ENCODE measurements around the gene MFAP2. TPM values are rescaled to one million over a fixed set of nuclear protein-coding genes. Genes with fewer than 3 reads are reported as not detected.
A peak's percentile ranks its signal among the peaks of the same experiment; 100 is the strongest.

MFAP2 gene
- total and polyA plus RNA-seq, 2 of the 8 experiments (the other 6 are each of a cell fraction or from before 2014, with no cell fraction given), result 172 to 326 TPM

DNA sequence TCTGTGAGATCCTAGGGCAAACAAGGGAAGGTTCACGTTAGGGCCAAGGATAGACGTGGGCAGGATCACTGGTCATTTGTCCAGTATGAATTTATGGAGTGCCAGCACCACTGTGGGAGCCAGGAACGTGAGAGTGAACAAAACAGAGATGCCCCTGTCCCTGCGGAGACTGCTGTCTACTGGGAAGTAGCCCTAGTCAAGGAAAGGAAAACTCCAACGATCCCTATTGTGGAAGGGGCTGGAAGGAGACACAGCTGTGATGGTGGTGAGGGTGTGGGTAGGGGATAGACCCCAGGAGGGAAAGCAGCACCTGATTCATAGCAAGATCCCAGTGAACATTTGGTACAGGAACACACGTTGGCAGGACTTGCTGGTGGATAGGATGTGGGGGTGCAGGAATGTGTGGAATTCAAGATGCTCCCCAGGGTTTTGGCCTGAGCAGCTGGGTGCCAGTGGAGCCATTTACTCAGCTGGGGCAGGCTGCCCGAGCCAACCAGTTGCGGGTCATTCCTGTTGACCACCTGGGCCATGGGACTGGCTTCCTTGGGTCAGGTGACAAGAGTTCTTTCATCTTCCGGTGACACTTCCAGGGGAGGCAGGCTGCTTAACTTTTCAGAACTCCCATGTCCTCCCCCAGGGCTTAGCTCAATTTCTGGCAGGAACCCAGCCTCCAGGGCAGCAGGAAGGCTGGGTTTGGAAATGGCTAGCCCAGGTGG is 32.5 kb upstream of the MFAP2 start:
- Histone ChIP-seq H2AFZ (ENCODE audit: low read length) (no peak overlapping the region), H3K27me3 (replicated peaks in 1 of 4; ENCODE audit: control insufficient read depth in 3 of 4, extremely low read depth in 1 of 4, insufficient read depth in 3 of 4, low read length in 3 of 4) (no peaks in the 10 kb centered on the region), H3K4me1 (replicated peaks in 1 of 4; ENCODE audit: control insufficient read depth in 3 of 4, insufficient read depth in 4 of 4, low read length in 3 of 4) (peaks cover 24 to 43% (median 31%) of the 10 kb centered on the region in 4 experiments), H3K23ac (ENCODE audit: insufficient read length) (no peak overlapping the region), H4K91ac (replicated peaks; ENCODE audit: insufficient read length, low read length) (peak overlapping the region; percentile 88), H2BK12ac (ENCODE audit: low read depth, low read length) (peak overlapping the region; percentile 96; the same call in 1 of the 2 replicates), H3K14ac (ENCODE audit: insufficient read length) (no peak overlapping the region), H2AK5ac (ENCODE audit: low read depth, low read length) (0 out of 2 replicates have a peak overlapping the region, but pooled peaks have one; percentile 67), H3K23me2 (ENCODE audit: low read depth, low read length) (peaks cover 5% of the 10 kb centered on the region; the same call in 1 of the 2 replicates), H4K20me1 (replicated peaks in 1 of 2; ENCODE audit: control insufficient read depth in 1 of 2, insufficient read depth in 2 of 2, low read length in 2 of 2) (peaks cover 0 to 5% of the 10 kb centered on the region in 2 experiments), H2BK5ac (ENCODE audit: low read depth, low read length) (peak overlapping the region; percentile 41; the same call in 1 of the 2 replicates), H3K79me1 (ENCODE audit: low read depth, low read length) (no peaks in the 10 kb centered on the region; the same call in 1 of the 2 replicates), H3K56ac (replicated peaks; ENCODE audit: insufficient read length, low read depth, low read length) (no peak overlapping the region), H4K8ac (ENCODE audit: extremely low read depth, insufficient read depth, low read length) (peak overlapping the region; percentile 89), H3K4me2 (ENCODE audit: insufficient read depth in 1 of 2, low read depth in 2 of 2, low read length in 2 of 2) (peak overlapping the region; percentile 55 to 69), H3K79me2 (ENCODE audit: control insufficient read depth in 1 of 2, insufficient read depth in 2 of 2, low read length in 2 of 2) (peaks cover 0 to 4% of the 10 kb centered on the region in 2 experiments; a peak in 1 of 4 replicates), H3K4me3 (ENCODE audit: extremely low read depth in 1 of 4, insufficient read depth in 2 of 4, low read depth in 3 of 4, low read length in 4 of 4) (peak overlapping the region in 2 of 4 experiments; percentile 17 to 94; a peak in 2 of 8 replicates), H3K9ac (replicated peaks in 1 of 4; ENCODE audit: extremely low read depth in 1 of 4, low read depth in 3 of 4, low read length in 3 of 4) (no peak overlapping the region; a peak in 1 of 7 replicates), H4K5ac (ENCODE audit: insufficient read length, low read depth, low read length) (peak overlapping the region; percentile 21), H3K36me3 (ENCODE audit: control insufficient read depth in 2 of 4, insufficient read depth in 4 of 4, low read length in 3 of 4) (no peaks in the 10 kb centered on the region), H3K18ac (ENCODE audit: extremely low read depth, low read length) (peak overlapping the region; percentile 56), H3K9me3 (ENCODE audit: insufficient read depth in 2 of 2, low read depth in 1 of 2, low read length in 1 of 2) (no peaks in the 10 kb centered on the region), H3K4ac (replicated peaks; ENCODE audit: insufficient read length, low read depth, low read length) (peak overlapping the region; percentile 61), H2BK120ac (replicated peaks; ENCODE audit: low read depth, low read length) (peak overlapping the region; percentile 59), H3K27ac (ENCODE audit: low read depth, low read length) (0 out of 2 replicates have a peak overlapping the region, but pooled peaks have one; percentile 30), H2BK15ac (ENCODE audit: low read length) (peak overlapping the region; percentile 97), H2BK20ac (ENCODE audit: low read length) (peak overlapping the region; percentile 98)
- FAIRE-seq (peak; percentile 19), DNase-seq (ENCODE audit: low read depth in 1 of 2, low spot score in 2 of 2) (no peak)
- ChIA-PET CTCF (ENCODE audit: partially characterized antibody) (interaction anchor here (0.7 to 3.9 kb wide), 11 partner anchors 10 to 286 kb away, joined by 3 to 31 read pairs (median 3); partner anchors contain the start of gene MFAP2), POLR2A (ENCODE audit: partially characterized antibody) (interaction anchor here (0.8 to 1.9 kb wide), 12 partner anchors 9 to 116 kb away, joined by 3 to 7 read pairs (median 3); partner anchors contain the start of gene CROCC)
- WGBS, 2 experiments (ENCODE audit: extremely low coverage in 1 of 2, insufficient coverage in 1 of 2, insufficient read length in 1 of 2, insufficient replicate concordance in 2 of 2, low coverage in 1 of 2, low lambda C conversion rate in 2 of 2, missing lambda C conversion rate in 1 of 2), result 67% methylated on average over 9 of the region's 9 CpGs; no CpG with 5 or more reads in 1 of the 2 experiments
- no peak for TF ChIP-seq SAP30 (IDR thresholded peaks at IDR 0.05; ENCODE audit: insufficient read depth, insufficient replicate concordance, low read length)
- no peak for TF ChIP-seq NRF1 (IDR thresholded peaks at IDR 0.05; ENCODE audit: low read depth, low read length)
- TF ChIP-seq MAFK (IDR thresholded peaks at IDR 0.05; ENCODE audit: low read depth, low read length), result no peak
- no peak for TF ChIP-seq RBBP5 (IDR thresholded peaks at IDR 0.05; ENCODE audit: borderline replicate concordance, low read depth, low read length)
- TF ChIP-seq, protein P1, sequence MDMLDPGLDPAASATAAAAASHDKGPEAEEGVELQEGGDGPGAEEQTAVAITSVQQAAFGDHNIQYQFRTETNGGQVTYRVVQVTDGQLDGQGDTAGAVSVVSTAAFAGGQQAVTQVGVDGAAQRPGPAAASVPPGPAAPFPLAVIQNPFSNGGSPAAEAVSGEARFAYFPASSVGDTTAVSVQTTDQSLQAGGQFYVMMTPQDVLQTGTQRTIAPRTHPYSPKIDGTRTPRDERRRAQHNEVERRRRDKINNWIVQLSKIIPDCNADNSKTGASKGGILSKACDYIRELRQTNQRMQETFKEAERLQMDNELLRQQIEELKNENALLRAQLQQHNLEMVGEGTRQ (IDR thresholded peaks at IDR 0.05; ENCODE audit: low read length), result peak; percentile 59
- TF ChIP-seq BRCA1 (IDR thresholded peaks at IDR 0.05; ENCODE audit: low read depth, low read length), result no peak
- TF ChIP-seq KDM5A (IDR thresholded peaks at IDR 0.05; ENCODE audit: low read length), result no peak
- TF ChIP-seq TCF12 (IDR thresholded peaks at IDR 0.05; ENCODE audit: low read depth, low read length), result peak; percentile 84; the same call in 1 of the 2 replicates
